ENCODE results near the gene CCNH. TPM values are rescaled to one million over a fixed set of nuclear protein-coding genes. Genes with fewer than 3 reads are reported as not detected.

CCNH gene
- total and polyA plus RNA-seq, 9 of the 15 experiments (the other 6 are each of a cell fraction or from before 2014, with no cell fraction given): 100 to 213 (median 150) TPM

GRCh38 chr5:87453801-87454200, 41.1 kb upstream of the CCNH start:
- CTCF ChIA-PET (ENCODE audit: low intra/inter-chr PET ratio): no interaction called here
- POLR2A ChIA-PET: no interaction called here

GRCh38 chr5:87452837-87453236, 40.1 kb upstream of the CCNH start:
- ATAC-seq (no peak), FAIRE-seq (no peak)
- H3K9me3 ChIP-seq (replicated peaks; ENCODE audit: control insufficient read depth, insufficient read depth, low read depth, low read length): no peaks in the 10 kb centered on the region
- TF ChIP-seq HOXB6 (CRISPR knock-in tag; IDR thresholded peaks at IDR 0.05; ENCODE audit: borderline replicate concordance): no peak
- no peak for TF ChIP-seq ZBTB33 (CRISPR knock-in tag; IDR thresholded peaks at IDR 0.05)
- no peak for TF ChIP-seq ZNF212 (CRISPR knock-in tag; IDR thresholded peaks at IDR 0.05)
- no peak for TF ChIP-seq SP2 (IDR thresholded peaks at IDR 0.05; ENCODE audit: extremely low read depth, low read depth, low read length, poor library complexity, severe bottlenecking)
- TF ChIP-seq GABPA (tag; conservative IDR thresholded peaks at IDR 0.05; ENCODE audit: low read depth): no peak
- TF ChIP-seq ZNF184 (CRISPR knock-in tag; IDR thresholded peaks at IDR 0.05): no peak
- TF ChIP-seq, protein P1, sequence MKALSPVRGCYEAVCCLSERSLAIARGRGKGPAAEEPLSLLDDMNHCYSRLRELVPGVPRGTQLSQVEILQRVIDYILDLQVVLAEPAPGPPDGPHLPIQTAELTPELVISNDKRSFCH (CRISPR knock-in tag; IDR thresholded peaks at IDR 0.05): no peak
- TF ChIP-seq, protein P1 (tag; IDR thresholded peaks at IDR 0.05): no peak
- TF ChIP-seq PHB (CRISPR knock-in tag; IDR thresholded peaks at IDR 0.05): no peak
- TF ChIP-seq NFYB (IDR thresholded peaks at IDR 0.05; ENCODE audit: extremely low read depth, insufficient read length): no peak

More at GRCh38 chr5:87453801-87454200, 41.1 kb upstream of the CCNH start:
- H3K4me2 ChIP-seq (ENCODE audit: insufficient read depth, low read length): no peak overlapping the region
- no peaks in the 10 kb centered on the region for H3K36me3 ChIP-seq (ENCODE audit: control insufficient read depth, insufficient read depth, low read length)
- no peak overlapping the region for H3K9ac ChIP-seq (ENCODE audit: insufficient read depth in 1 of 2, low read depth in 2 of 2, low read length in 2 of 2)
- no peak for TF ChIP-seq ZZZ3 (IDR thresholded peaks at IDR 0.05)
- TF ChIP-seq ZNF431 (CRISPR knock-in tag; IDR thresholded peaks at IDR 0.05): no peak
- no peak for TF ChIP-seq PHF20 (IDR thresholded peaks at IDR 0.05; ENCODE audit: partially characterized antibody)
- BruUV-seq (replicated peaks): no TSS peak
- no peak for FAIRE-seq
- no peaks in the 10 kb centered on the region for H3K79me2 ChIP-seq (ENCODE audit: control insufficient read depth, insufficient read depth, low read length)
- no peak for DNase-seq (ENCODE audit: extremely low read depth in 1 of 4, low spot score in 3 of 4)
- no peaks in the 10 kb centered on the region for H3K4me1 ChIP-seq (replicated peaks in 1 of 2; ENCODE audit: control insufficient read depth in 2 of 2, insufficient read depth in 2 of 2, low read length in 2 of 2)
- 0% methylated on average over 1 of the region's 1 CpG for WGBS (ENCODE audit: insufficient coverage, low coverage, missing lambda C conversion rate)
- H3K9me1 ChIP-seq (ENCODE audit: control insufficient read depth, insufficient read depth, low read length): no peaks in the 10 kb centered on the region
- in situ Hi-C loops (cut with MboI) (no loop called here), intact Hi-C loops (cut with micrococcal nuclease) (no loop called here)
- no peaks in the 10 kb centered on the region for H3K9me3 ChIP-seq (replicated peaks; ENCODE audit: control insufficient read depth, insufficient read depth, low read depth, low read length)
- H2AFZ ChIP-seq (ENCODE audit: low read depth, low read length): no peak overlapping the region
- H3K27me3 ChIP-seq (ENCODE audit: control insufficient read depth in 2 of 2, insufficient read depth in 2 of 2, low read length in 2 of 2): no peaks in the 10 kb centered on the region
- no peaks in the 10 kb centered on the region for H4K20me1 ChIP-seq (replicated peaks; ENCODE audit: control insufficient read depth, insufficient read depth, low read length)
- H3K27ac ChIP-seq (ENCODE audit: extremely low read depth, low read depth, low read length): no peak overlapping the region
- no peak overlapping the region for H3K4me3 ChIP-seq
- ATAC-seq: no peak

More at GRCh38 chr5:87452837-87453236, 40.1 kb upstream of the CCNH start:
- Histone ChIP-seq H3K27me3 (ENCODE audit: control insufficient read depth in 2 of 2, insufficient read depth in 2 of 2, low read length in 2 of 2) (no peaks in the 10 kb centered on the region), H4K20me1 (replicated peaks; ENCODE audit: control insufficient read depth, insufficient read depth, low read length) (no peaks in the 10 kb centered on the region), H3K36me3 (ENCODE audit: control insufficient read depth, insufficient read depth, low read length) (no peaks in the 10 kb centered on the region), H3K4me3 (no peak overlapping the region), H3K9ac (ENCODE audit: insufficient read depth in 1 of 2, low read depth in 2 of 2, low read length in 2 of 2) (no peak overlapping the region), H2AFZ (ENCODE audit: low read depth, low read length) (no peak overlapping the region), H3K27ac (ENCODE audit: extremely low read depth, low read depth, low read length) (no peak overlapping the region), H3K9me1 (ENCODE audit: control insufficient read depth, insufficient read depth, low read length) (no peaks in the 10 kb centered on the region), H3K4me1 (replicated peaks in 1 of 2; ENCODE audit: control insufficient read depth in 2 of 2, insufficient read depth in 2 of 2, low read length in 2 of 2) (no peaks in the 10 kb centered on the region), H3K4me2 (ENCODE audit: insufficient read depth, low read length) (no peak overlapping the region), H3K79me2 (ENCODE audit: control insufficient read depth, insufficient read depth, low read length) (no peaks in the 10 kb centered on the region)
- no TSS peak for BruUV-seq (replicated peaks)
- in situ Hi-C loops (cut with MboI): no loop called here
- CTCF ChIA-PET (ENCODE audit: low intra/inter-chr PET ratio): no interaction called here
- POLR2A ChIA-PET: no interaction called here
- no peak for DNase-seq (ENCODE audit: extremely low read depth in 1 of 4, low spot score in 3 of 4)
- intact Hi-C loops (cut with micrococcal nuclease): no loop called here

Data from K562 (cell line).